Fibroblast of pulmonary artery (primary cell): ENCODE results near the gene CACNA1C.

Source experiments
- DNase-seq: peaks from one replicate; pipeline ENCODE4 v3.0.0-alpha.2; 2010; ENCODE audit warnings: low read depth
- H3K4me3 ChIP-seq: replicated peaks from 2 replicates; pipeline ENCODE4 v1.5.1; 2011; ENCODE audit warnings: low read depth, mild to moderate bottlenecking, control low read depth, low read length, moderate library complexity
- TF ChIP-seq, protein P1 (sequence below): IDR thresholded peaks from 2 replicates; pipeline ENCODE4 v1.5.1; 2011; ENCODE audit warnings: mild to moderate bottlenecking, control low read depth, low read length, inconsistent platforms; ENCODE audit errors: missing control alignments

The CACNA1C gene

DNA sequence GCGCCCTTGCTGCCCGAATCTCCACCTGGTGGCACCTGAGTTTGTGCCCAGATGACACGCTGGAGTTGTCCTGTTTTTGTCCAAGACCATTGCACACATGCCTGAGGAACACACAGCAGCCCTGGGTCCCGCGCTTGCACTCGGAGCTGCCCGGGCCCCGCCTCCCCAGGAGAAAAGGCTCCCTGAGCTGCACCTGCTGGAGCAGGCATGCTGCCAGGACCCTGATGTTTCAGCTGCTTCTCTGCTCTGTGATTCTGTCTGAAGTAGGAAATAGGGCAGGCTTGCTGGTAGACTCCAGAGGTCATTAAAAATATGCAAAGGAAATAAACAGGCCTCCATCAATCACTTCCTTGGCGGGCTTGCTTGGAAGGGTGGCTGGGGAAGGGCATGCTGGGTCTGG is 271.6 kb downstream of the CACNA1C start:
- no peak overlapping the region for H3K4me3 ChIP-seq
- TF ChIP-seq, protein P1, sequence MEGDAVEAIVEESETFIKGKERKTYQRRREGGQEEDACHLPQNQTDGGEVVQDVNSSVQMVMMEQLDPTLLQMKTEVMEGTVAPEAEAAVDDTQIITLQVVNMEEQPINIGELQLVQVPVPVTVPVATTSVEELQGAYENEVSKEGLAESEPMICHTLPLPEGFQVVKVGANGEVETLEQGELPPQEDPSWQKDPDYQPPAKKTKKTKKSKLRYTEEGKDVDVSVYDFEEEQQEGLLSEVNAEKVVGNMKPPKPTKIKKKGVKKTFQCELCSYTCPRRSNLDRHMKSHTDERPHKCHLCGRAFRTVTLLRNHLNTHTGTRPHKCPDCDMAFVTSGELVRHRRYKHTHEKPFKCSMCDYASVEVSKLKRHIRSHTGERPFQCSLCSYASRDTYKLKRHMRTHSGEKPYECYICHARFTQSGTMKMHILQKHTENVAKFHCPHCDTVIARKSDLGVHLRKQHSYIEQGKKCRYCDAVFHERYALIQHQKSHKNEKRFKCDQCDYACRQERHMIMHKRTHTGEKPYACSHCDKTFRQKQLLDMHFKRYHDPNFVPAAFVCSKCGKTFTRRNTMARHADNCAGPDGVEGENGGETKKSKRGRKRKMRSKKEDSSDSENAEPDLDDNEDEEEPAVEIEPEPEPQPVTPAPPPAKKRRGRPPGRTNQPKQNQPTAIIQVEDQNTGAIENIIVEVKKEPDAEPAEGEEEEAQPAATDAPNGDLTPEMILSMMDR: no peak
- DNase-seq: no peak

DNA sequence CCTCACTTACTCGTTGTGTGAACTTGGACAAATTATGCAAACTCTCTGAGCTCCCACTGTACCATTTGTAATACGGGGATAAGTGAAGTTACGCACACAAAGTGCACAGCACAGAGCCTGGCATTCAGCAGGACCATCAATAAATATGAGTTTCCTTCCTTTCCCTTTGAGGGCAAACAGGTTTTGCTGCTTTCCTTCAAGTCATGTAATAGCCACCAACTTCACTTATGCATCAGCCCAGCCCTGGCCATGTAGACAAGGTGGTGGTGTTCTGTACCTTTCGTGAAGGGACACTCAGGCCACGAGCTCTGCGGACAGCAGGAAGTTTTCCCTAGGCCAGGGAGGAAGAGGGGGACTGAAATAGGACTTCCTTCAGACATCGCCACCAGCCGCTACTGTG is 272.7 kb downstream of the CACNA1C start:
- DNase-seq: no peak
- TF ChIP-seq, protein P1: no peak
- no peak overlapping the region for H3K4me3 ChIP-seq

DNA sequence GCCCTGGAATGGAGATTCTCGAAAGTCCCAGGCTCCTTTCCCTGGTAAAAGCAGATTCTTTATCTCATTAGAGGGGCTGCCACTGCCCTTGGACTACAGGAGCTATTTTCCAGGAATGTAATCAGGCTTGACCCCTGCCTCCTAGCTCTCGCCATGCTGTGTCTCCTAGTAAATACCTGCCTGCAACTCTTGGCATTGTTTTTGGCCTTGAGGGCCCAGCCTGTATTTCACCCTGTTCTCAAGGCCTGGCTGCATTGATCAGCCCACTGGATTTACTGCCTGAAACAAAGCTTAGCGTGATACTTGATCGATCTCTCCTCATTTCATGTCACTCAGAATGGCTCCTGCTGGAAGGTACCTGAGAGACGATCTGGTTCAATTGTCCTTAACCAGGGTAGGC is 273.7 kb downstream of the CACNA1C start:
- TF ChIP-seq, protein P1: no peak
- no peak overlapping the region for H3K4me3 ChIP-seq
- DNase-seq: no peak

DNA sequence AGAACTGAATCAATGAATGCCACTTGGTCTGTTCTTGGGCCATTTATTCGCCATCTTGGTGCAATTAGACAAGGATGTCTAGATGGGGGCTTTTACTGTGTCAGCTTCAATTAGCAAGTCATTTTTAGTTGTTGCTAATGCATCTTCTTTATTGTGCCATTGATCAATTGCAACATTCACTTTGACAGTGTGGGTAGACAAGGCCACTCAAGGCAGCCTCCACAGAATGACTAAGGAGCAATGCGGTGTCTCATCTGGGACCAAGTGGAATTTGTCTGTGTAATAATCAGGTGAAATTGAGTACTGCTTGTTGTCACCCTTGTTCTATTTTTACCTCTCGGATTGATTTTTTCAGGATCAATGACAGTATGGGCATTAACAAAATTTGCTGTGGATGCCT is 275.9 kb downstream of the CACNA1C start:
- H3K4me3 ChIP-seq: no peak overlapping the region
- no peak for DNase-seq

DNA sequence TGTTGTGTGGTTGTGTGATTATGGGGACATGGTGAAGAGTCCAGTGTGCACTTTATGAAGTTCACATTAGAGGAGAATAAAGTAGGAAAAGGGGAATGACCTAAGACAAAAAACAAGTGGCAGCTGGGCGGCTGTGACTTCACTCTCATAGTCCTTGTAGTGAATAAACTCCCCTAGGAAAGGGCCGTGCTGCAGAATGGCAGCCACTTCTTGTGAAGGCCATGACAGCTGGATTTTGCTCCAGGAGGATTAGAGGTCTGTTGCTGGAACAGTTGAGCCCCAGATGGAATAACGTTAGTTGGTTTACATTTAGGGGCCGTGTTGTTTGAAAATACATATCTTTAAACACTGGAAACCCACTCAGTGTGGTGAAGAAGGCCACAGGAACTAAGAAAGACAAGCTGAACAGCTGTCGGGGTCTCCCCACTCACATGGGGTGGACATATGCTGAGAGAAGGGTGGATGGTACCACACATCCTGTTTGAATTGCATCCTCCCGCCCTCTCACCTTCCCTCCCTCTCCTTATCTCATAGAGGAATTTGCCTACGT is 276.9 kb downstream of the CACNA1C start:
- TF ChIP-seq, protein P1: no peak
- no peak for DNase-seq
- no peak overlapping the region for H3K4me3 ChIP-seq

More for the DNA sequence above, 275.9 kb downstream of the CACNA1C start:
- TF ChIP-seq, protein P1: no peak

DNA sequence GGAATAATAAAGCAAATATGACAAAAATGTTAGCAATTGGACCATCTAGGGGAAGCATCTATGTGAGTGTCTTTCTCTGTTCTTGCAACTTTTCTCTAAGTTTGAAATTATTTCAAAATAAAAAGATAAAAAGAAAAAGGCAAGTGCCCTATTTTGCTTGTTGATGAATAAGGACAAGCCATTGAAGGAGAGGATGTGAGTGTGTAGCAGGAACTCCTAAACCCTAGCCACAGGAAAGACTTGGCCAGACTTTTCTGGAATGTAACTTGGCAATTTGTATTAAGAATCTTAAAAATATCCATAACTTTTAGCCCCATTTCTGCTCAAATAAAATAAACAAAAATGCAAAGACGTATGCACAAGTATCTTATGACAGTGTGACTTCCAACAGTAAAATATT is 279.4 kb downstream of the CACNA1C start:
- TF ChIP-seq, protein P1: no peak
- no peak overlapping the region for H3K4me3 ChIP-seq
- peak; percentile 24 for DNase-seq

DNA sequence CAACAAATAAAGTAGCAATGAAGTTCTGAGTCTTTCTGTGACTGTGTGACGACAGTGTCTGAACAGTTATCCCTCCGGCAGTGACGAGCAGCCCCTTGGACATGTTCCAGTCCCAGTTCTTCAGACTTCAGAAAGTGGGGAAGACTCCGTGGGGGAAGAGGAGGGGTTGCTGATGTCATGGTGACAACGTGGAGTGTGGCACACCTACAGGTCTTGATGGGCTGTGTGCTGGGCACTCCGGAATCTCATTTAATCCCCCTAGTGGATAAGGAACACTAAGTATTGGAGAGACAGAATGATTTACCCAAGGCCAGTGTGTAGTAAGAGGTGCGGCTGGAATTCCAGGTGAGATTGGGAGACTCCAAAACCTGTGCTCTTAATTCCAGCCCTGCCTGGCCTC is 280.2 kb downstream of the CACNA1C start:
- TF ChIP-seq, protein P1: no peak
- DNase-seq: peak; percentile 14

More for the DNA sequence above, 280.2 kb downstream of the CACNA1C start:
- no peak overlapping the region for H3K4me3 ChIP-seq
